IMR-90 (cell line): ENCODE measurements around the gene SLC6A16. TPM values are rescaled to one million over a fixed set of nuclear protein-coding genes. Genes with fewer than 3 reads are reported as not detected.
"Not testable (repeated sequence)": the region's sequence is repeated elsewhere in the genome, so short reads cannot be mapped to it uniquely, and the experiment has no call there.

Source experiments
- ATAC-seq: fragments of 200-7000 bp; cut with Tn5 transposase; 2 replicates; pipeline ENCODE4 v1.9.1; 2020; ENCODE audit warnings: low read depth, mild to moderate bottlenecking, moderate library complexity
- BruUV-seq: library from RNA; stranded (reverse); fragments of 400-500 nt; replicated peaks from 2 replicates; lab custom pipeline; 2021; lab: Mats Ljungman, UMichigan
- CTCF ChIA-PET: fragments of 300-600 bp; formaldehyde crosslinking; extraction: SDS; loops from one replicate; lab custom pipeline; 2021; ENCODE audit warnings: antibody characterized with exemption; lab: Yijun Ruan, JAX
- POLR2A ChIA-PET: fragments of 300-600 bp; sonication (Branson Sonifier 250); formaldehyde crosslinking; loops from one replicate; lab custom pipeline; 2022; ENCODE audit warnings: antibody characterized with exemption; ENCODE audit not compliant: unreplicated experiment; lab: Charles Lee
- DNase-seq: peaks from one replicate; pipeline ENCODE4 v3.0.0; 2013
- H2AFZ ChIP-seq: replicated peaks from 2 replicates; pipeline ENCODE3; 2013; ENCODE audit warnings: low read length, mild to moderate bottlenecking; ENCODE audit not compliant: poor library complexity
- H2AK5ac ChIP-seq: 2 replicates; pipeline ENCODE4 v1.6.1; 2013; ENCODE audit warnings: low read depth, low read length, inconsistent platforms
- H2AK9ac ChIP-seq: replicated peaks from 2 replicates; pipeline ENCODE3; 2013; ENCODE audit warnings: mild to moderate bottlenecking, low read depth, low read length, moderate library complexity; ENCODE audit not compliant: poor library complexity
- H2BK120ac ChIP-seq: 2 replicates; pipeline ENCODE4 v1.6.1; 2013; ENCODE audit warnings: low read depth, low read length, inconsistent platforms
- H2BK15ac ChIP-seq: 3 replicates; pipeline ENCODE4 v1.6.1; 2013; ENCODE audit warnings: low read depth, low read length, inconsistent platforms
- H2BK20ac ChIP-seq: 2 replicates; pipeline ENCODE4 v1.6.1; 2013; ENCODE audit warnings: low read depth, mild to moderate bottlenecking, inconsistent platforms, low read length, moderate library complexity
- H2BK5ac ChIP-seq: 2 replicates; pipeline ENCODE4 v1.6.1; 2013; ENCODE audit warnings: mild to moderate bottlenecking, low read depth, low read length, inconsistent platforms; ENCODE audit not compliant: poor library complexity, severe bottlenecking
- H3K14ac ChIP-seq: replicated peaks from 2 replicates; pipeline ENCODE4 v1.6.1; 2013; ENCODE audit warnings: low read depth, low read length, inconsistent platforms
- H3K18ac ChIP-seq: 2 replicates; pipeline ENCODE4 v1.6.1; 2013; ENCODE audit warnings: low read depth, low read length, control low read depth
- H3K23ac ChIP-seq: 2 replicates; pipeline ENCODE4 v1.6.1; 2013; ENCODE audit warnings: low read depth, low read length, inconsistent platforms
- H3K27ac ChIP-seq: 2 replicates; pipeline ENCODE4 v1.5.1; 2013; ENCODE audit warnings: mild to moderate bottlenecking, control low read depth, low read length; ENCODE audit not compliant: insufficient read depth
- H3K27me3 ChIP-seq: 2 replicates; pipeline ENCODE4 v1.6.1; 2013; ENCODE audit warnings: low read length; ENCODE audit not compliant: control insufficient read depth, insufficient read depth
- H3K36me3 ChIP-seq: 2 replicates; pipeline ENCODE4 v1.6.1; 2013; ENCODE audit warnings: low read length, mixed read lengths; ENCODE audit not compliant: control insufficient read depth, insufficient read depth
- H3K4ac ChIP-seq: 2 replicates; pipeline ENCODE4 v1.6.1; 2013; ENCODE audit warnings: low read depth, low read length, inconsistent platforms
- H3K4me1 ChIP-seq: 2 replicates; pipeline ENCODE4 v1.6.1; 2013; ENCODE audit warnings: low read length, mixed read lengths; ENCODE audit not compliant: control insufficient read depth, insufficient read depth
- H3K4me2 ChIP-seq: 2 replicates; pipeline ENCODE4 v1.6.1; 2013; ENCODE audit warnings: low read depth, mild to moderate bottlenecking, control low read depth, low read length, moderate library complexity
- H3K4me3 ChIP-seq: 2 replicates; pipeline ENCODE4 v1.5.1; 2013; ENCODE audit warnings: low read depth, mild to moderate bottlenecking, control low read depth, low read length, moderate library complexity; ENCODE audit not compliant: insufficient read depth
- H3K56ac ChIP-seq: 2 replicates; pipeline ENCODE4 v1.6.1; 2013; ENCODE audit warnings: low read length, inconsistent platforms; ENCODE audit not compliant: insufficient read depth; ENCODE audit errors: extremely low read depth
- H3K79me1 ChIP-seq, 2 experiments: 2 replicates each; pipeline ENCODE4 v1.6.1; 2013; ENCODE audit warnings: low read length in 2 of 2, inconsistent platforms in 1 of 2, low read depth in 1 of 2
- H3K9ac ChIP-seq: 2 replicates; pipeline ENCODE4 v1.6.1; 2013; ENCODE audit warnings: low read depth, low read length, control low read depth
- H3K9me1 ChIP-seq: 2 replicates; pipeline ENCODE4 v1.6.1; 2013; ENCODE audit warnings: low read length, inconsistent platforms; ENCODE audit not compliant: insufficient read depth
- H3K9me3 ChIP-seq: 2 replicates; pipeline ENCODE4 v1.6.1; 2013; ENCODE audit warnings: low read length; ENCODE audit not compliant: control insufficient read depth, insufficient read depth
- H4K20me1 ChIP-seq: 2 replicates; pipeline ENCODE4 v1.6.1; 2013; ENCODE audit warnings: low read length, inconsistent platforms; ENCODE audit not compliant: insufficient read depth
- H4K5ac ChIP-seq: 2 replicates; pipeline ENCODE4 v1.6.1; 2013; ENCODE audit warnings: mild to moderate bottlenecking, low read depth, low read length, control low read depth
- H4K8ac ChIP-seq, 2 experiments: 2 replicates each; pipeline ENCODE4 v1.6.1; 2013; ENCODE audit warnings: low read depth in 2 of 2, low read length in 2 of 2, control low read depth in 1 of 2, inconsistent platforms in 1 of 2
- H4K91ac ChIP-seq: 2 replicates; pipeline ENCODE4 v1.6.1; 2013; ENCODE audit warnings: low read depth, low read length, inconsistent platforms; ENCODE audit not compliant: insufficient read depth
- NFE2L2 ChIP-seq: fragments of 150-350 bp; IDR thresholded peaks from 2 replicates; pipeline ENCODE4 v1.6.1; 2016; ENCODE audit warnings: low read depth, mild to moderate bottlenecking, low read length
- USF2 ChIP-seq: fragments of 150-350 bp; IDR thresholded peaks from 2 replicates; pipeline ENCODE4 v1.6.1; 2017; ENCODE audit warnings: mild to moderate bottlenecking, antibody characterized with exemption, low read length, low read depth
- WGBS, 2 experiments: methylation state at CpG; one replicate each; pipeline versions ENCODE4 v1.1.5 to v1.1.7; 2013; ENCODE audit warnings: missing lambda C conversion rate in 2 of 2; ENCODE audit not compliant: insufficient read length in 1 of 2; ENCODE audit errors: extremely low coverage in 2 of 2; 5-methylcytosine and 5-hydroxymethylcytosine counted together
- dilution Hi-C: fragments of 300-500 bp; cut with HindIII; formaldehyde crosslinking; loops from one replicate; pipeline ENCODE4 v1.14.3; 2018; ENCODE audit warnings: low sequenced_read_pairs; ENCODE audit not compliant: unreplicated experiment
- in situ Hi-C: fragments of 300-500 bp; cut with MboI; formaldehyde crosslinking; loops from 3 replicates; pipeline ENCODE4 v1.14.3; 2019; ENCODE audit warnings: low sequenced_read_pairs, inconsistent platforms, mixed read lengths
- intact Hi-C: fragments of 100-400 bp; cut with micrococcal nuclease; formaldehyde crosslinking; loops from 2 replicates; pipeline ENCODE4 v1.10.0; 2022
- polyA plus RNA-seq, 3 experiments: library from polyadenylated mRNA; depleted of rRNA; stranded (reverse); fragments of >200 nt; gene quantifications; 2 replicates each; pipeline ENCODE4 v1.2.3, GENCODE V29; 2012; ENCODE audit warnings: low replicate concordance in 1 of 3
- total RNA-seq: library from RNA; depleted of rRNA; stranded (reverse); fragments of >200 nt; gene quantifications from 2 replicates; pipeline ENCODE4 v1.2.3, GENCODE V29; 2012

SLC6A16 gene
- total and polyA plus RNA-seq, 2 of the 4 experiments (the other 2 are of a cell fraction) = 0.18 to 0.89 TPM

DNA sequence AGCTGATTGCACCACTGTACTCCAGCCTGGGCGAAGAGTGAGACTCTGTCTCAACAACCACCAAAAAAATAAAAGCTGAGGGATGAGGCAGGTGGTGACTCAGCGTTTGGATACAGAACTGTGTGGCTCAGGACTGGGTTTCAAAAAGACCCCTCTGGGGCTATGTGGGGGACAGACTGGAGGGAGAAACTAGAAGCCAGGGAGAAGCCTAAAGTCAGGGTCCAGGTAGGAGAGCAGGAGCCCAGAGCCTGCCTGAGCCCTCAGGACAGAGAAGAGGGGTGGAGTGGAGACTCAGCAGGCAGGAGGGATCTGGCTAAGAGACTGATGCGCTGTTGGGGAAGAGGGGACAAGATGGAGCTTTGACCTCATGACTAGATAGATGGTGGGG, 8.4 kb upstream of the SLC6A16 start:
- Histone ChIP-seq H3K27ac (no peak overlapping the region), H3K23ac (no peak overlapping the region), H2BK15ac (no peak overlapping the region), H3K56ac (no peak overlapping the region), H2BK5ac (no peak overlapping the region), H2AK9ac (no peak overlapping the region), H2BK120ac (no peak overlapping the region), H2AFZ (no peak overlapping the region), H3K9me1 (peaks cover 7% of the 10 kb centered on the region; the same call in 1 of the 2 replicates), H4K20me1 (0 out of 2 replicates have a peak, but pooled peaks cover 5% of the 10 kb centered on the region), H4K91ac (no peak overlapping the region), H3K9me3 (no peaks in the 10 kb centered on the region), H3K14ac (no peak overlapping the region), H3K79me1 (no peaks in the 10 kb centered on the region; a peak in 1 of 4 replicates), H2AK5ac (no peak overlapping the region), H3K4me3 (no peak overlapping the region), H4K8ac (no peak overlapping the region), H3K4me1 (no peaks in the 10 kb centered on the region), H3K4me2 (no peak overlapping the region), H4K5ac (no peak overlapping the region), H3K27me3 (no peaks in the 10 kb centered on the region), H2BK20ac (no peak overlapping the region), H3K18ac (no peak overlapping the region), H3K4ac (no peak overlapping the region), H3K36me3 (peaks cover 5% of the 10 kb centered on the region), H3K9ac (no peak overlapping the region)
- CTCF ChIA-PET = no interaction called here
- dilution Hi-C loops = no loop called here
- in situ Hi-C loops = no loop called here
- peak; percentile 62 for ATAC-seq
- no TSS peak for BruUV-seq
- peak; percentile 40 for DNase-seq
- no CpG with 5 or more reads among the region's 3 CpGs for WGBS, 2 experiments
- intact Hi-C loops = no loop called here
- POLR2A ChIA-PET = no interaction called here
- TF ChIP-seq NFE2L2 (peak; percentile 40), USF2 (no peak)

DNA sequence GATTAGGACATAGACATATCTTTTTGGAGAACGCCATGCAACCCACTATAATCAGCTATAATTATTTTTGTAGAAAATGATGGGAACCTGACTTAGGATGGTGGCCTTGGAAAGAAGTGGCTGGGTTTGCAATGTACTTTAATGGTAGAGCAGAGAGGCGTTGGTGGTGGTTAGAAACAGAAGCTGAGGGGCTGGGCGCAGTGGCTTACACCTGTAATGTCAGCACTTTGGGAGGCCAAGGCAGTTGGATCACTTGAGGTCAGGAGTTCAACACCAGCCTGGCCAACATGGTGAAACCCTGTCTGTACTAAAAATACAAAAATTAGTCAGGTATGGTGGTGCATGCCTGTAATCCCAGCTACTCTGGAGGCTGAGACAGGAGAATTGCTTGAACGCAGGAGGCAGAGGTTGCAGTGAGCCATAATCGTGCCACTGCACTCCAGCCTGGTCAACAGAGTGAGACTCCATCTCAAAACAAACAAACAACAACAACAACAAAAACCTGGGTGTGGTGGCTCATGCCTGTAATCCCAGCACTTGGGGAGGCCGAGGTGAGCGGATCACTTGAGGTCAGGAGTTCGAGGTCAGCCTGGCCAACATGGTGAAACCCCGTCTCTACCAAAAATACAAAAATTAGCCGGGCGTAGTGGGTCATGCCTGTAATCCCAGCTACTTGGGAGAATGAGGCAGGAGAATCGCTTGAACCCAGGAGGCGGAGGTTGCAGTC, 7.9 kb upstream of the SLC6A16 start:
- H3K14ac ChIP-seq, H4K91ac ChIP-seq, H3K27ac ChIP-seq, H3K23ac ChIP-seq, in situ Hi-C loops, POLR2A ChIA-PET, H3K4ac ChIP-seq, BruUV-seq, DNase-seq, H2AK5ac ChIP-seq, H3K4me3 ChIP-seq, H2AK9ac ChIP-seq, H4K20me1 ChIP-seq, H4K8ac ChIP-seq, H3K4me2 ChIP-seq, H3K56ac ChIP-seq, H3K9me1 ChIP-seq, H2BK120ac ChIP-seq, H3K36me3 ChIP-seq, H4K5ac ChIP-seq, H3K18ac ChIP-seq, H3K27me3 ChIP-seq, H3K9me3 ChIP-seq, H3K9ac ChIP-seq, H2BK20ac ChIP-seq, H2AFZ ChIP-seq, ATAC-seq, H2BK15ac ChIP-seq, intact Hi-C loops, H3K4me1 ChIP-seq, CTCF ChIA-PET, dilution Hi-C loops, H2BK5ac ChIP-seq, H3K79me1 ChIP-seq: not testable (repeated sequence)
- no CpG with 5 or more reads among the region's 13 CpGs for WGBS, 2 experiments
